HepG2 (cell line): ENCODE data around the gene TRANK1. TPM values are rescaled to one million over a fixed set of nuclear protein-coding genes. Genes with fewer than 3 reads are reported as not detected.

Experiments used
- ATAC-seq: fragments of 200-7000 bp; cut with Tn5 transposase; 3 replicates; pipeline ENCODE4 v1.9.1; 2020; ENCODE audit warnings: mild to moderate bottlenecking, moderate library complexity
- BruUV-seq: library from RNA; stranded (reverse); fragments of 400-500 nt; replicated peaks from 2 replicates; lab custom pipeline; 2021; lab: Mats Ljungman, UMichigan
- CTCF ChIA-PET: fragments of 300-600 bp; formaldehyde crosslinking; extraction: SDS; loops from one replicate; lab custom pipeline; 2021; ENCODE audit warnings: low total read pairs, inconsistent platforms, low intra/inter-chr PET ratio; lab: Yijun Ruan, JAX
- POLR2A ChIA-PET: fragments of 350-600 bp; sonication (Branson Sonifier 250); formaldehyde crosslinking; loops from one replicate; lab custom pipeline; 2020; ENCODE audit warnings: antibody characterized with exemption, inconsistent platforms; lab: Yijun Ruan, JAX
- DNase-seq: peaks from one replicate; pipeline ENCODE4 v3.0.0-alpha.2; 2015; ENCODE audit warnings: low spot score
- FAIRE-seq: peaks from 3 replicates; lab custom pipeline; 2011; peaks lifted over from hg19 to GRCh38; lab: Jason Lieb, UNC
- H2AFZ ChIP-seq: one replicate; pipeline ENCODE4 v1.6.1; 2011; ENCODE audit warnings: low read length, inconsistent platforms
- H3K27ac ChIP-seq: fragments of 300-600 bp; 3 replicates; pipeline ENCODE4 v1.8.0; 2011; ENCODE audit warnings: mixed run types, mild to moderate bottlenecking, mixed read lengths, low read length, inconsistent platforms; ENCODE audit not compliant: insufficient read depth; ENCODE audit errors: extremely low read length
- H3K27me3 ChIP-seq, 2 experiments: fragments of 200-600 bp in 1 of 2; 2 replicates in 1 of 2; 3 replicates in 1 of 2; pipeline versions ENCODE4 v1.6.0 to v1.8.0; 2011; ENCODE audit warnings: low read length in 2 of 2, mild to moderate bottlenecking in 2 of 2, moderate library complexity in 2 of 2, inconsistent platforms in 1 of 2; ENCODE audit not compliant: insufficient read depth in 2 of 2, control insufficient read depth in 1 of 2
- H3K36me3 ChIP-seq, 2 experiments: fragments of 200-600 bp in 1 of 2; replicated peaks in 1 of 2; 2 replicates in 1 of 2; 3 replicates in 1 of 2; pipeline versions ENCODE4 v1.5.1 to v1.8.0; 2011; ENCODE audit warnings: low read length in 2 of 2, inconsistent platforms in 1 of 2; ENCODE audit not compliant: insufficient read depth in 2 of 2, control insufficient read depth in 1 of 2
- H3K4me1 ChIP-seq: 2 replicates; pipeline ENCODE4 v1.5.1; 2012; ENCODE audit warnings: low read length, inconsistent platforms; ENCODE audit not compliant: insufficient read depth
- H3K4me2 ChIP-seq: 2 replicates; pipeline ENCODE4 v1.6.0; 2011; ENCODE audit warnings: low read depth, low read length, inconsistent platforms
- H3K4me3 ChIP-seq, 3 experiments: fragments of 200-600 bp in 1 of 3; sonication (generic), shearing (Covaris generic) in 1 of 3; replicated peaks in 1 of 3; 2 replicates each; pipeline ENCODE4 v1.5.1; 2011 to 2016; ENCODE audit warnings: low read length in 3 of 3, inconsistent platforms in 2 of 3, low read depth in 2 of 3, mild to moderate bottlenecking in 2 of 3, control low read depth in 1 of 3, mixed read lengths in 1 of 3; ENCODE audit not compliant: insufficient read depth in 1 of 3
- H3K79me2 ChIP-seq: one replicate; pipeline ENCODE4 v1.6.1; 2011; ENCODE audit warnings: low read length, inconsistent platforms; ENCODE audit not compliant: insufficient read depth
- H3K9ac ChIP-seq: 2 replicates; pipeline ENCODE4 v1.6.0; 2011; ENCODE audit warnings: mild to moderate bottlenecking, low read depth, low read length, inconsistent platforms; ENCODE audit not compliant: insufficient read depth
- H3K9me3 ChIP-seq: 2 replicates; pipeline ENCODE4 v1.5.1; 2012; ENCODE audit warnings: mild to moderate bottlenecking, low read length
- H4K20me1 ChIP-seq: 2 replicates; pipeline ENCODE4 v1.6.0; 2011; ENCODE audit warnings: inconsistent platforms, mild to moderate bottlenecking, low read length, moderate library complexity; ENCODE audit not compliant: insufficient read depth
- ADNP ChIP-seq: sonication (generic); formaldehyde crosslinking; IDR thresholded peaks from 2 replicates; pipeline ENCODE4 v1.4.0; 2020; ENCODE audit warnings: missing genetic modification reagents
- HOXA5 ChIP-seq: sonication (generic); formaldehyde crosslinking; IDR thresholded peaks from 2 replicates; pipeline ENCODE4 v1.4.0; 2020; ENCODE audit warnings: missing genetic modification reagents
- KDM3A ChIP-seq: IDR thresholded peaks from 2 replicates; pipeline ENCODE4 v1.6.1; 2018; ENCODE audit warnings: low read depth, missing compliant biosample characterization
- KLF16 ChIP-seq, 2 experiments: sonication (generic) in 1 of 2; formaldehyde crosslinking in 1 of 2; IDR thresholded peaks; 2 replicates each; pipeline versions ENCODE4 v1.6.1 to v1.8.0; 2016 to 2023; ENCODE audit warnings: missing genetic modification reagents in 2 of 2, missing compliant biosample characterization in 1 of 2
- PHB2 ChIP-seq: fragments of 450-650 bp; IDR thresholded peaks from 2 replicates; pipeline ENCODE4 v1.6.1; 2018; ENCODE audit not compliant: partially characterized antibody
- TEF ChIP-seq: sonication (generic); formaldehyde crosslinking; IDR thresholded peaks from 2 replicates; pipeline ENCODE4 v1.5.0; 2020; ENCODE audit warnings: missing genetic modification reagents
- THYN1 ChIP-seq: sonication (generic); formaldehyde crosslinking; IDR thresholded peaks from 2 replicates; pipeline ENCODE4 v1.8.1; 2023; ENCODE audit warnings: low read depth, mild to moderate bottlenecking, moderate library complexity, missing genetic modification reagents, borderline replicate concordance
- ZBTB37 ChIP-seq: sonication (generic); formaldehyde crosslinking; IDR thresholded peaks from 2 replicates; pipeline ENCODE4 v1.4.0; 2020; ENCODE audit warnings: mild to moderate bottlenecking, missing genetic modification reagents
- ZNF142 ChIP-seq: sonication (generic); formaldehyde crosslinking; IDR thresholded peaks from 2 replicates; pipeline ENCODE4 v1.4.0; 2020; ENCODE audit warnings: missing genetic modification reagents
- WGBS: methylation state at CpG from one replicate; pipeline ENCODE4 v1.1.6; 2017; ENCODE audit warnings: low lambda C conversion rate; 5-methylcytosine and 5-hydroxymethylcytosine counted together
- in situ Hi-C: cut with HindIII; loops from 2 replicates; pipeline ENCODE4 v1.10.0; 2017; ENCODE audit warnings: low pct_unique_long_range_greater_than_20kb; ENCODE audit not compliant: extremely low pct_ligation_motif_present
- intact Hi-C: fragments of 100-400 bp; cut with micrococcal nuclease; formaldehyde crosslinking; loops from one replicate; pipeline ENCODE4 v1.10.0; 2022; ENCODE audit not compliant: unreplicated experiment
- polyA plus RNA-seq, 8 experiments: library from polyadenylated mRNA; depleted of rRNA in 3 of 8; stranded (reverse) in 7 of 8; unstranded in 1 of 8; fragments of >200 nt; fragmentation: Illumina TruSeq in 4 of 8; extraction: Trizol in 4 of 8; gene quantifications; 2 replicates each; pipeline versions ENCODE4 v1.2.1 to v1.2.3, GENCODE V29; 2011 to 2016; ENCODE audit warnings: low read depth in 4 of 8, missing spikeins in 1 of 8, mixed read lengths in 1 of 8; ENCODE audit not compliant: insufficient read depth in 1 of 8
- total RNA-seq, 5 experiments: library from RNA; depleted of rRNA; stranded (reverse); fragments of >200 nt; fragmentation: Illumina TruSeq; extraction: Trizol; gene quantifications; 2 replicates each; pipeline ENCODE4 v1.2.3, GENCODE V29; 2016; ENCODE audit warnings: low read depth in 1 of 5
- TF ChIP-seq, protein P1 (sequence below): sonication (generic); formaldehyde crosslinking; IDR thresholded peaks from 2 replicates; pipeline ENCODE4 v1.4.0; 2020; ENCODE audit warnings: low read depth, mild to moderate bottlenecking, missing genetic modification reagents
- TF ChIP-seq, protein P2 (sequence below): sonication (generic); formaldehyde crosslinking; IDR thresholded peaks from 2 replicates; pipeline ENCODE4 v1.5.0; 2020; ENCODE audit warnings: missing genetic modification reagents
- TF ChIP-seq, protein P3 (sequence below): IDR thresholded peaks from 2 replicates; pipeline ENCODE4 v1.6.1; 2016; ENCODE audit warnings: mild to moderate bottlenecking

Gene TRANK1
- total and polyA plus RNA-seq, 2 of the 13 experiments (the other 11 are each of a cell fraction or from before 2014, with no cell fraction given): 0.13 to 0.32 TPM

DNA sequence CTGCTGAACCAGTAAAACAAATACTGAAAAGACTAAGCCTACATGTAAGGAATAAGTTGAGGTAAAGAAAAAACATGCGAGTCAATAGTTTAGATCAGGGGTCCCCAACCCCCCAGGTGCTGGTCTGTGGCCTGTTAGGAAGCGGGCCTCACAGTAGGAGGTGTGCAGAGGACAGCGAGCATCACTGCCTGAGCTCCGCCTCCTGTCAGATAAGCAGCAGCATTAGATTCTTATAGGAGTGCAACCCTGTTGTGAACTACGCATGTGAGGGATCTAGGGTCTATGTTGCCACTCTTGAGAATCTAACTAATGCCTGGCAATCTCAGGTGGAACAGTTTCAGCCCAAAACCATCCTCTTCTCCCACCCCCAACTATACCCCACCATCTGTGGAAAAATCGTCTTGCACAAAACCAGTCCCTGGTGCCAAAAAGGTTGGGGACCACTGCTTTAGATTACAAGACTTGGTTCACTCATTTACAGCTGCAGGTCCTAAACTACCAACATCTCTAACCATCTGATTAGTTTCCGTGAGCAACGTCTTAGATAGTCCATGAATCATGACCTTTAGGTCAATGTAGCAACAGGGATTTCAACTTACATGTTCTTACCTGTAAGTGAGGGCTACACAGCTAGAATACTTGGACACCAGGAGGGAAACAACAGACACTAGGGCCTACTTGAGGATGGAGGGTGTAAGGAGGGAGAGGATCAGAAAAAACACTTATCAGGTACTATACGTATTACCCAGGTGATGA, 66.7 kb downstream of the TRANK1 start:
- Histone ChIP-seq H3K36me3 (no peaks in the 10 kb centered on the region), H2AFZ (no peak overlapping the region), H3K27me3 (peaks cover 0 to 1% of the 10 kb centered on the region in 2 experiments; a peak in 1 of 5 replicates), H4K20me1 (no peaks in the 10 kb centered on the region), H3K79me2 (no peaks in the 10 kb centered on the region), H3K4me1 (no peaks in the 10 kb centered on the region), H3K27ac (no peak overlapping the region), H3K4me2 (no peak overlapping the region), H3K4me3 (no peak overlapping the region), H3K9me3 (no peaks in the 10 kb centered on the region), H3K9ac (no peak overlapping the region)
- CTCF ChIA-PET: no interaction called here
- intact Hi-C loops: no loop called here
- BruUV-seq: no TSS peak
- in situ Hi-C loops: no loop called here
- POLR2A ChIA-PET: no interaction called here
- 23% methylated on average over 8 of the region's 9 CpGs for WGBS
- DNase-seq (no peak), ATAC-seq (no peak), FAIRE-seq (no peak)
- TF ChIP-seq, protein P1, sequence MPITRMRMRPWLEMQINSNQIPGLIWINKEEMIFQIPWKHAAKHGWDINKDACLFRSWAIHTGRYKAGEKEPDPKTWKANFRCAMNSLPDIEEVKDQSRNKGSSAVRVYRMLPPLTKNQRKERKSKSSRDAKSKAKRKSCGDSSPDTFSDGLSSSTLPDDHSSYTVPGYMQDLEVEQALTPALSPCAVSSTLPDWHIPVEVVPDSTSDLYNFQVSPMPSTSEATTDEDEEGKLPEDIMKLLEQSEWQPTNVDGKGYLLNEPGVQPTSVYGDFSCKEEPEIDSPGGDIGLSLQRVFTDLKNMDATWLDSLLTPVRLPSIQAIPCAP (CRISPR knock-in tag): no peak
- TF ChIP-seq HOXA5 (CRISPR knock-in tag) (no peak), KLF16 (CRISPR knock-in tag; IDR thresholded peaks at IDR 0.05) (no peak), ADNP (no peak), ZNF142 (CRISPR knock-in tag) (no peak), PHB2 (no peak), ZBTB37 (no peak), TEF (no peak), THYN1 (CRISPR knock-in tag) (no peak), KDM3A (no peak)
- TF ChIP-seq, protein P2, sequence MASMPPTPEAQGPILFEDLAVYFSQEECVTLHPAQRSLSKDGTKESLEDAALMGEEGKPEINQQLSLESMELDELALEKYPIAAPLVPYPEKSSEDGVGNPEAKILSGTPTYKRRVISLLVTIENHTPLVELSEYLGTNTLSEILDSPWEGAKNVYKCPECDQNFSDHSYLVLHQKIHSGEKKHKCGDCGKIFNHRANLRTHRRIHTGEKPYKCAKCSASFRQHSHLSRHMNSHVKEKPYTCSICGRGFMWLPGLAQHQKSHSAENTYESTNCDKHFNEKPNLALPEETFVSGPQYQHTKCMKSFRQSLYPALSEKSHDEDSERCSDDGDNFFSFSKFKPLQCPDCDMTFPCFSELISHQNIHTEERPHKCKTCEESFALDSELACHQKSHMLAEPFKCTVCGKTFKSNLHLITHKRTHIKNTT (CRISPR knock-in tag): no peak
- TF ChIP-seq, protein P3, sequence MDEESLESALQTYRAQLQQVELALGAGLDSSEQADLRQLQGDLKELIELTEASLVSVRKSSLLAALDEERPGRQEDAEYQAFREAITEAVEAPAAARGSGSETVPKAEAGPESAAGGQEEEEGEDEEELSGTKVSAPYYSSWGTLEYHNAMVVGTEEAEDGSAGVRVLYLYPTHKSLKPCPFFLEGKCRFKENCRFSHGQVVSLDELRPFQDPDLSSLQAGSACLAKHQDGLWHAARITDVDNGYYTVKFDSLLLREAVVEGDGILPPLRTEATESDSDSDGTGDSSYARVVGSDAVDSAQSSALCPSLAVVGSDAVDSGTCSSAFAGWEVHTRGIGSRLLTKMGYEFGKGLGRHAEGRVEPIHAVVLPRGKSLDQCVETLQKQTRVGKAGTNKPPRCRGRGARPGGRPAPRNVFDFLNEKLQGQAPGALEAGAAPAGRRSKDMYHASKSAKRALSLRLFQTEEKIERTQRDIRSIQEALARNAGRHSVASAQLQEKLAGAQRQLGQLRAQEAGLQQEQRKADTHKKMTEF (CRISPR knock-in tag): no peak
